Adrenal gland (tissue), 5 donors: Measurements from ENCODE around the gene RGS9.

Source experiments
- CTCF ChIP-seq, 6 experiments: fragments of 450-650 bp in 4 of 6; fragments of 200-600 bp in 2 of 6; sonication (generic) in 1 of 6; IDR thresholded peaks; 1 replicate in 5 of 6; 2 replicates in 1 of 6; pipeline versions ENCODE4 v1.5.1 to v1.8.0; 2016 to 2021; ENCODE audit warnings: antibody characterized with exemption in 6 of 6, mild to moderate bottlenecking in 2 of 6, moderate library complexity in 1 of 6
- POLR2A ChIP-seq, 2 donors: fragments of 450-650 bp; IDR thresholded peaks; one replicate each; pipeline ENCODE4 v1.6.1; 2017; ENCODE audit warnings: antibody characterized with exemption in 2 of 2, mild to moderate bottlenecking in 2 of 2, moderate library complexity in 1 of 2
- donor health status: DM: no; HTN: no; CAD: no.

GRCh38 chr17:65259696-65260485 lies 122.7 kb downstream of the RGS9 start:
- TF ChIP-seq CTCF (IDR thresholded peaks at IDR 0.05) (no peak), POLR2A (IDR thresholded peaks at IDR 0.05) (no peak)
